HepG2 (cell line): ENCODE data around the gene P2RY12.

Experiments
- CTCF ChIP-seq: sonication (generic); formaldehyde crosslinking; IDR thresholded peaks from 2 replicates; pipeline ENCODE4 v1.5.0; 2020; ENCODE audit warnings: mild to moderate bottlenecking, missing genetic modification reagents, moderate library complexity
- MEIS2 ChIP-seq: sonication (generic); formaldehyde crosslinking; IDR thresholded peaks from 2 replicates; pipeline ENCODE4 v1.9.0; 2021; ENCODE audit warnings: mild to moderate bottlenecking, missing genetic modification reagents
- ZBTB33 ChIP-seq: sonication (generic); formaldehyde crosslinking; IDR thresholded peaks from 2 replicates; pipeline ENCODE4 v1.4.0; 2020; ENCODE audit warnings: missing genetic modification reagents

GRCh38 chr3:151410891-151411559 lies 26.5 kb upstream of the P2RY12 start:
- TF ChIP-seq ZBTB33 (CRISPR knock-in tag) (no peak), MEIS2 (CRISPR knock-in tag) (no peak), CTCF (no peak)
